HG03558 (cell line): ENCODE results near the gene TDRD6.
"Not testable (repeated sequence)": the region's sequence is repeated elsewhere in the genome, so short reads cannot be mapped to it uniquely, and the experiment has no call there.

Experiments used
- ATAC-seq: cut with Tn5 transposase; IDR thresholded peaks from one replicate; pipeline ENCODE4 v1.9.1; 2021; ENCODE audit warnings: moderate number of reproducible peaks; ENCODE audit not compliant: unreplicated experiment; ENCODE audit errors: extremely low read depth

TDRD6 gene

GRCh38 chr6:46741910-46742309 is 54.2 kb downstream of the TDRD6 start:
- no peak for ATAC-seq

- no peak for ATAC-seq
Measured at GRCh38 chr6:46743425-46744158, 55.9 kb downstream of the TDRD6 start.

GRCh38 chr6:46744159-46744725 is 56.6 kb downstream of the TDRD6 start:
- not testable (repeated sequence) for ATAC-seq

- no peak for ATAC-seq
Measured at GRCh38 chr6:46745973-46746372, 58.3 kb downstream of the TDRD6 start.

GRCh38 chr6:46746696-46747095 is 59.0 kb downstream of the TDRD6 start, which contains the start of gene ANKRD66:
Gene ANKRD66 (plus strand): TSS chr6:46746933. CDS start chr6:46751949, 5,016 bp downstream.
- no peak for ATAC-seq

GRCh38 chr6:46748940-46749503 is 61.3 kb downstream of the TDRD6 start:
- ATAC-seq, result no peak

GRCh38 chr6:46749731-46750130 is 62.0 kb downstream of the TDRD6 start:
- no peak for ATAC-seq

GRCh38 chr6:46751658-46752057 is 64.0 kb downstream of the TDRD6 start:
- ATAC-seq, result no peak
